IMR-90 (cell line): ENCODE measurements around the gene TBC1D23.

ENCODE experiments used
- CEBPB ChIP-seq: IDR thresholded peaks from 2 replicates; pipeline ENCODE4 v1.6.1; 2012; ENCODE audit warnings: low read depth, low read length, improper control_type of control experiment
- CTCF ChIP-seq: conservative IDR thresholded peaks from 2 replicates; pipeline ENCODE4 v1.5.1; 2012; ENCODE audit warnings: mild to moderate bottlenecking, low read depth, low read length, improper control_type of control experiment
- POLR2A ChIP-seq: IDR thresholded peaks from 2 replicates; pipeline ENCODE4 v1.6.1; 2012; ENCODE audit warnings: mild to moderate bottlenecking, low read depth, low read length
- RAD21 ChIP-seq: IDR thresholded peaks from 2 replicates; pipeline ENCODE4 v1.6.1; 2012; ENCODE audit warnings: low read length, improper control_type of control experiment
- SMC3 ChIP-seq: fragments of 150-350 bp; IDR thresholded peaks from 2 replicates; pipeline ENCODE4 v1.6.1; 2016; ENCODE audit warnings: low read depth, mild to moderate bottlenecking, antibody characterized with exemption, low read length, moderate library complexity

- TF ChIP-seq RAD21 (no peak), CTCF (no peak), POLR2A (no peak), SMC3 (no peak), CEBPB (no peak)
Measured at GRCh38 chr3:100310355-100310965, 49.7 kb downstream of the TBC1D23 start.
